ENCODE results near the gene GOLGA6A. TPM values are rescaled to one million over a fixed set of nuclear protein-coding genes. Genes with fewer than 3 reads are reported as not detected.
A peak's percentile ranks its signal among the peaks of the same experiment; 100 is the strongest.

Gene GOLGA6A
- total and polyA plus RNA-seq, 2 of the 13 experiments (the other 11 are each of a cell fraction or from before 2014, with no cell fraction given) = 0.04 to 0.22 TPM

DNA sequence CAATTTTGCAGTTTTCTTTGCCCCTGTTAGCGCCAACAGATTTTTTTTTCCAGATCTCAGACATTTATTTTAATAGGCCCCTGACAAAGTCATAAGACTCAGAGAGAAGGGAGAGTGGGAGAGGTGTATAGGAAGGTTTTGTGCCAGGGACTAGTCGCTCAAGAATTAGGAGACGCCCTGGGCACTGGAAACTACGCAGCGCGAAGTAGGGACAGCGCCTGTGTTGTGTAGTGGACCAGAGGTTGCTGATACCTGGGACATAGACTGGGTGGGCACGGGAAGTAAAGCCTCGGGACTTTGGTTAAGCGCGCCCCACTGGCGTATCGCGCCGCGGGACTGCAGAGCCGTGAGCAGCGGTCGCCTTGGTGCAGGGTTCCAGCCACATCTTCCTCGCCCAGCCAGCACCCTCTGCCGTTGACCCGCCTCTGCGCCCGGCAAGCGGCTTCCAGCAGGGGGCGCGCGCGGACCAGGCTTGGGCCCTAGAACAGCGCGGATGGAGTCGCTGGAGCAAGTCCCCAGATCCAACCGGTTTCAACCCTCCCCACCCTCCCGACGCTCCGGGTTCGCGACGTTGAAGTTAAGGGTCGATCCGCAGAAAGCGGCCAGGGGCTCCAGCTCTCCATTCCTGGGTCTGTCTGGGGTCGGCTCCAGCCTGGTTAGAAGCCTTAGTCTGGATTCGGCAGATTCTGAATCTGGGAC is 45.1 kb upstream of the GOLGA6A start (continued):
- no peak for TF ChIP-seq PCBP1 (IDR thresholded peaks at IDR 0.05; ENCODE audit: borderline replicate concordance, low read depth, low read length)
- no peak for TF ChIP-seq ZNF260 (CRISPR knock-in tag; IDR thresholded peaks at IDR 0.05; ENCODE audit: borderline replicate concordance, low read depth)
- TF ChIP-seq, protein P1, sequence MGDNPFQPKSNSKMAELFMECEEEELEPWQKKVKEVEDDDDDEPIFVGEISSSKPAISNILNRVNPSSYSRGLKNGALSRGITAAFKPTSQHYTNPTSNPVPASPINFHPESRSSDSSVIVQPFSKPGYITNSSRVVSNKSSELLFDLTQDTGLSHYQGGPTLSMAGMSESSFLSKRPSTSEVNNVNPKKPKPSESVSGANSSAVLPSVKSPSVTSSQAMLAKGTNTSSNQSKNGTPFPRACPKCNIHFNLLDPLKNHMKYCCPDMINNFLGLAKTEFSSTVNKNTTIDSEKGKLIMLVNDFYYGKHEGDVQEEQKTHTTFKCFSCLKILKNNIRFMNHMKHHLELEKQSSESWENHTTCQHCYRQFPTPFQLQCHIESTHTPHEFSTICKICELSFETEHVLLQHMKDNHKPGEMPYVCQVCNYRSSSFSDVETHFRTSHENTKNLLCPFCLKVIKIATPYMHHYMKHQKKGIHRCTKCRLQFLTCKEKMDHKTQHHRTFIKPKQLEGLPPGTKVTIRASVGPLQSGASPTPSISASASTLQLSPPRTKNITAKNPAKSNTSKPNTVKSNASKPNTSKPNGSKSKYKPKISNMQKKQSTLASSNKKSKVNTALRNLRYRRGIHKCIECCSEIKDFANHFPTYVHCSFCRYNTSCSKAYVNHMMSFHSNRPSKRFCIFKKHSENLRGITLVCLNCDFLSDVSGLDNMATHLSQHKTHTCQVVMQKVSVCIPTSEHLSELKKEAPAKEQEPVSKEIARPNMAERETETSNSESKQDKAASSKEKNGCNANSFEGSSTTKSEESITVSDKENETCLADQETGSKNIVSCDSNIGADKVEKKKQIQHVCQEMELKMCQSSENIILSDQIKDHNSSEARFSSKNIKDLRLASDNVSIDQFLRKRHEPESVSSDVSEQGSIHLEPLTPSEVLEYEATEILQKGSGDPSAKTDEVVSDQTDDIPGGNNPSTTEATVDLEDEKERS (CRISPR knock-in tag; IDR thresholded peaks at IDR 0.05) = no peak
- no peak for TF ChIP-seq ZMAT3 (CRISPR knock-in tag; conservative IDR thresholded peaks at IDR 0.05)
- TF ChIP-seq, protein P2, sequence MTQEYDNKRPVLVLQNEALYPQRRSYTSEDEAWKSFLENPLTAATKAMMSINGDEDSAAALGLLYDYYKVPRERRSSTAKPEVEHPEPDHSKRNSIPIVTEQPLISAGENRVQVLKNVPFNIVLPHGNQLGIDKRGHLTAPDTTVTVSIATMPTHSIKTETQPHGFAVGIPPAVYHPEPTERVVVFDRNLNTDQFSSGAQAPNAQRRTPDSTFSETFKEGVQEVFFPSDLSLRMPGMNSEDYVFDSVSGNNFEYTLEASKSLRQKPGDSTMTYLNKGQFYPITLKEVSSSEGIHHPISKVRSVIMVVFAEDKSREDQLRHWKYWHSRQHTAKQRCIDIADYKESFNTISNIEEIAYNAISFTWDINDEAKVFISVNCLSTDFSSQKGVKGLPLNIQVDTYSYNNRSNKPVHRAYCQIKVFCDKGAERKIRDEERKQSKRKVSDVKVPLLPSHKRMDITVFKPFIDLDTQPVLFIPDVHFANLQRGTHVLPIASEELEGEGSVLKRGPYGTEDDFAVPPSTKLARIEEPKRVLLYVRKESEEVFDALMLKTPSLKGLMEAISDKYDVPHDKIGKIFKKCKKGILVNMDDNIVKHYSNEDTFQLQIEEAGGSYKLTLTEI (CRISPR knock-in tag; conservative IDR thresholded peaks at IDR 0.05) = no peak
- no peak for TF ChIP-seq DNMT3B (CRISPR knock-in tag; conservative IDR thresholded peaks at IDR 0.05)
- TF ChIP-seq ZNF839 (CRISPR knock-in tag; IDR thresholded peaks at IDR 0.05; ENCODE audit: borderline replicate concordance) = peak; percentile 59; the same call in 1 of the 2 replicates
- no peak for TF ChIP-seq NCOA2 (CRISPR knock-in tag; IDR thresholded peaks at IDR 0.05)
- TF ChIP-seq ZNF678 (CRISPR knock-in tag; IDR thresholded peaks at IDR 0.05) = no peak
- TF ChIP-seq, protein P3, sequence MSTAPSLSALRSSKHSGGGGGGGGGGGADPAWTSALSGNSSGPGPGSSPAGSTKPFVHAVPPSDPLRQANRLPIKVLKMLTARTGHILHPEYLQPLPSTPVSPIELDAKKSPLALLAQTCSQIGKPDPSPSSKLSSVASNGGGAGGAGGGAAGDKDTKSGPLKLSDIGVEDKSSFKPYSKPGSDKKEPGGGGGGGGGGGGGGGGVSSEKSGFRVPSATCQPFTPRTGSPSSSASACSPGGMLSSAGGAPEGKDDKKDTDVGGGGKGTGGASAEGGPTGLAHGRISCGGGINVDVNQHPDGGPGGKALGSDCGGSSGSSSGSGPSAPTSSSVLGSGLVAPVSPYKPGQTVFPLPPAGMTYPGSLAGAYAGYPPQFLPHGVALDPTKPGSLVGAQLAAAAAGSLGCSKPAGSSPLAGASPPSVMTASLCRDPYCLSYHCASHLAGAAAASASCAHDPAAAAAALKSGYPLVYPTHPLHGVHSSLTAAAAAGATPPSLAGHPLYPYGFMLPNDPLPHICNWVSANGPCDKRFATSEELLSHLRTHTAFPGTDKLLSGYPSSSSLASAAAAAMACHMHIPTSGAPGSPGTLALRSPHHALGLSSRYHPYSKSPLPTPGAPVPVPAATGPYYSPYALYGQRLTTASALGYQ (CRISPR knock-in tag; IDR thresholded peaks at IDR 0.05) = no peak
- TF ChIP-seq ESRRA (CRISPR knock-in tag; IDR thresholded peaks at IDR 0.05; ENCODE audit: low read depth) = no peak
- TF ChIP-seq, protein P4, sequence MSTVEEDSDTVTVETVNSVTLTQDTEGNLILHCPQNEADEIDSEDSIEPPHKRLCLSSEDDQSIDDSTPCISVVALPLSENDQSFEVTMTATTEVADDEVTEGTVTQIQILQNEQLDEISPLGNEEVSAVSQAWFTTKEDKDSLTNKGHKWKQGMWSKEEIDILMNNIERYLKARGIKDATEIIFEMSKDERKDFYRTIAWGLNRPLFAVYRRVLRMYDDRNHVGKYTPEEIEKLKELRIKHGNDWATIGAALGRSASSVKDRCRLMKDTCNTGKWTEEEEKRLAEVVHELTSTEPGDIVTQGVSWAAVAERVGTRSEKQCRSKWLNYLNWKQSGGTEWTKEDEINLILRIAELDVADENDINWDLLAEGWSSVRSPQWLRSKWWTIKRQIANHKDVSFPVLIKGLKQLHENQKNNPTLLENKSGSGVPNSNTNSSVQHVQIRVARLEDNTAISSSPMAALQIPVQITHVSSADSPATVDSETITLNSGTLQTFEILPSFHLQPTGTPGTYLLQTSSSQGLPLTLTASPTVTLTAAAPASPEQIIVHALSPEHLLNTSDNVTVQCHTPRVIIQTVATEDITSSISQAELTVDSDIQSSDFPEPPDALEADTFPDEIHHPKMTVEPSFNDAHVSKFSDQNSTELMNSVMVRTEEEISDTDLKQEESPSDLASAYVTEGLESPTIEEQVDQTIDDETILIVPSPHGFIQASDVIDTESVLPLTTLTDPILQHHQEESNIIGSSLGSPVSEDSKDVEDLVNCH (CRISPR knock-in tag; IDR thresholded peaks at IDR 0.05) = no peak
- TF ChIP-seq, protein P5, sequence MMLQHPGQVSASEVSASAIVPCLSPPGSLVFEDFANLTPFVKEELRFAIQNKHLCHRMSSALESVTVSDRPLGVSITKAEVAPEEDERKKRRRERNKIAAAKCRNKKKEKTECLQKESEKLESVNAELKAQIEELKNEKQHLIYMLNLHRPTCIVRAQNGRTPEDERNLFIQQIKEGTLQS (CRISPR knock-in tag; IDR thresholded peaks at IDR 0.05) = no peak
- TF ChIP-seq ERF (CRISPR knock-in tag; IDR thresholded peaks at IDR 0.05) = peak; percentile 43; the same call in 1 of the 2 replicates
- no peak for TF ChIP-seq GABPA (IDR thresholded peaks at IDR 0.05; ENCODE audit: low read depth, low read length)
- no peak for TF ChIP-seq GABPA (CRISPR knock-in tag; IDR thresholded peaks at IDR 0.05; ENCODE audit: low read depth)
- TF ChIP-seq ELF4 (CRISPR knock-in tag; IDR thresholded peaks at IDR 0.05; ENCODE audit: borderline replicate concordance) = no peak
- no peak for TF ChIP-seq ASH2L (IDR thresholded peaks at IDR 0.05; ENCODE audit: insufficient read length, low read depth, low read length)
- TF ChIP-seq TMF1 (CRISPR knock-in tag; IDR thresholded peaks at IDR 0.05; ENCODE audit: low read depth) = no peak
- no peak for TF ChIP-seq JARID2 (CRISPR knock-in tag; IDR thresholded peaks at IDR 0.05; ENCODE audit: insufficient replicate concordance)
- no peak for TF ChIP-seq SIN3B (IDR thresholded peaks at IDR 0.05; ENCODE audit: low read length)

Data from HepG2 (cell line).